ENCODE results near the gene HAT1. TPM values are rescaled to one million over a fixed set of nuclear protein-coding genes. Genes with fewer than 3 reads are reported as not detected.

Gene HAT1
- total and polyA plus RNA-seq, 10 donors: 22.1 to 41.9 (median 34.7) TPM

- TF ChIP-seq POLR2AphosphoS5 (IDR thresholded peaks at IDR 0.05) (no peak), CTCF (IDR thresholded peaks at IDR 0.05 in 8 of 11, conservative IDR thresholded peaks at IDR 0.05 in 3 of 11) (no peak), POLR2A (IDR thresholded peaks at IDR 0.05) (no peak)
Observed at GRCh38 chr2:171957061-171957460, 34.8 kb downstream of the HAT1 start.

GRCh38 chr2:171958475-171958874, 36.2 kb downstream of the HAT1 start:
- H3K9me3 ChIP-seq: no peaks in the 10 kb centered on the region
- no peak overlapping the region for H3K4me3 ChIP-seq
- no peak for DNase-seq
- H3K36me3 ChIP-seq: peaks cover 0 to 36% (median 2%) of the 10 kb centered on the region in 6 donors
- intact Hi-C loops (cut with DNase I; ENCODE audit: low total_unique reads): no loop called here
- 66 to 93% (median 85%) methylated on average over 3 of the region's 3 CpGs for WGBS, 5 donors
- TF ChIP-seq POLR2AphosphoS5 (IDR thresholded peaks at IDR 0.05) (no peak), POLR2A (IDR thresholded peaks at IDR 0.05) (no peak)
- H3K27me3 ChIP-seq (replicated peaks in 1 of 7): no peaks in the 10 kb centered on the region
- peak overlapping the region in 7 of 8 donors; percentile 17 to 87 (median 61) for H3K27ac ChIP-seq
- peaks cover 0 to 72% (median 26%) of the 10 kb centered on the region in 6 donors for H3K4me1 ChIP-seq

More at GRCh38 chr2:171957061-171957460, 34.8 kb downstream of the HAT1 start:
- no peak for DNase-seq
- Histone ChIP-seq H3K36me3 (peaks cover 0 to 44% (median 4%) of the 10 kb centered on the region in 6 donors), H3K4me1 (peaks cover 0 to 72% (median 26%) of the 10 kb centered on the region in 6 donors), H3K27ac (peak overlapping the region in 7 of 8 donors; percentile 8 to 87 (median 75)), H3K27me3 (replicated peaks in 1 of 7) (no peaks in the 10 kb centered on the region), H3K9me3 (no peaks in the 10 kb centered on the region), H3K4me3 (no peak overlapping the region)
- intact Hi-C loops (cut with DNase I; ENCODE audit: low total_unique reads): no loop called here
- WGBS, 5 donors: 87 to 94% (median 93%) methylated on average over 2 of the region's 2 CpGs

GRCh38 chr2:171959998-171960397, 37.7 kb downstream of the HAT1 start:
- Histone ChIP-seq H3K27ac (no peak overlapping the region), H3K4me1 (peaks cover 0 to 60% (median 18%) of the 10 kb centered on the region in 6 donors), H3K9me3 (no peaks in the 10 kb centered on the region), H3K4me3 (no peak overlapping the region), H3K36me3 (peaks cover 0 to 24% (median 0%) of the 10 kb centered on the region in 6 donors), H3K27me3 (replicated peaks in 1 of 7) (no peaks in the 10 kb centered on the region)
- intact Hi-C loops (cut with DNase I; ENCODE audit: low total_unique reads): no loop called here
- no peak for TF ChIP-seq CTCF (IDR thresholded peaks at IDR 0.05 in 8 of 11, conservative IDR thresholded peaks at IDR 0.05 in 3 of 11)
- TF ChIP-seq POLR2A (IDR thresholded peaks at IDR 0.05): no peak
- TF ChIP-seq POLR2AphosphoS5 (IDR thresholded peaks at IDR 0.05): no peak
- DNase-seq: no peak
- WGBS, 5 donors: 91 to 99% (median 96%) methylated on average over 2 of the region's 2 CpGs

- H3K27ac ChIP-seq: no peak overlapping the region
- WGBS, 5 donors: 93 to 100% (median 96%) methylated on average over 3 of the region's 3 CpGs
- intact Hi-C loops (cut with DNase I; ENCODE audit: low total_unique reads): no loop called here
Observed at GRCh38 chr2:171960570-171960969, 38.3 kb downstream of the HAT1 start.

More at GRCh38 chr2:171960570-171960969, 38.3 kb downstream of the HAT1 start:
- peaks cover 0 to 58% (median 15%) of the 10 kb centered on the region in 6 donors for H3K4me1 ChIP-seq
- no peaks in the 10 kb centered on the region for H3K27me3 ChIP-seq (replicated peaks in 1 of 7)
- H3K4me3 ChIP-seq: no peak overlapping the region
- no peaks in the 10 kb centered on the region for H3K9me3 ChIP-seq
- TF ChIP-seq CTCF (IDR thresholded peaks at IDR 0.05 in 8 of 11, conservative IDR thresholded peaks at IDR 0.05 in 3 of 11) (no peak), POLR2AphosphoS5 (IDR thresholded peaks at IDR 0.05) (no peak), POLR2A (IDR thresholded peaks at IDR 0.05) (no peak)
- no peak for DNase-seq
- H3K36me3 ChIP-seq: peaks cover 0 to 26% (median under 1%) of the 10 kb centered on the region in 6 donors
